SU-DHL-6 (cell line): ENCODE data around the gene NR1D2.

Source experiments
- H2AFZ ChIP-seq: fragments of 200-600 bp; sonication (generic); 2 replicates; pipeline ENCODE4 v1.6.1; 2014; ENCODE audit warnings: low read depth, mild to moderate bottlenecking, moderate library complexity, mixed read lengths, antibody characterized with exemption, low read length; ENCODE audit not compliant: severe bottlenecking
- H3F3A ChIP-seq: fragments of 200-600 bp; shearing (Covaris generic); 2 replicates; pipeline ENCODE4 v1.6.0; 2016; ENCODE audit warnings: antibody characterized with exemption, mild to moderate bottlenecking; ENCODE audit not compliant: insufficient read depth
- H3K27ac ChIP-seq: fragments of 200-600 bp; sonication (generic); 2 replicates; pipeline ENCODE4 v1.5.1; 2016; ENCODE audit warnings: low read depth, mild to moderate bottlenecking, low read length, moderate library complexity, mixed read lengths
- H3K27me3 ChIP-seq: fragments of 200-600 bp; sonication (generic), shearing (Covaris generic); 2 replicates; pipeline ENCODE4 v1.6.0; 2014; ENCODE audit warnings: mild to moderate bottlenecking, low read length
- H3K36me3 ChIP-seq: fragments of 200-600 bp; sonication (generic); 2 replicates; pipeline ENCODE4 v1.6.1; 2014; ENCODE audit warnings: mild to moderate bottlenecking, low read length, mixed read lengths
- H3K4me2 ChIP-seq: fragments of 300-600, 200-600 bp; shearing (Covaris generic), sonication (generic); 2 replicates; pipeline ENCODE4 v1.6.0; 2014; ENCODE audit warnings: low read length, low read depth, mild to moderate bottlenecking; ENCODE audit not compliant: poor library complexity, severe bottlenecking
- H3K4me3 ChIP-seq: fragments of 200-600 bp; sonication (generic); 2 replicates; pipeline ENCODE4 v1.5.1; 2014; ENCODE audit warnings: antibody characterized with exemption, low read length, mild to moderate bottlenecking, mixed read lengths; ENCODE audit not compliant: insufficient read depth, poor library complexity, severe bottlenecking
- H3K79me2 ChIP-seq: fragments of 200-600 bp; sonication (generic); 2 replicates; pipeline ENCODE4 v1.6.1; 2014; ENCODE audit warnings: mild to moderate bottlenecking, low read length, moderate library complexity; ENCODE audit not compliant: insufficient read depth
- H3K9ac ChIP-seq: fragments of 200-600 bp; sonication (generic); 2 replicates; pipeline ENCODE4 v1.7.0; 2014; ENCODE audit warnings: mild to moderate bottlenecking, low read length
- H3K9me2 ChIP-seq: fragments of 200-600 bp; sonication (generic); replicated peaks from 2 replicates; pipeline ENCODE4 v1.6.1; 2014; ENCODE audit warnings: low read length; ENCODE audit not compliant: insufficient read depth
- H3K9me3 ChIP-seq: fragments of 200-600 bp; sonication (generic); 2 replicates; pipeline ENCODE4 v1.6.1; 2014; ENCODE audit warnings: low read length, mixed read lengths; ENCODE audit not compliant: insufficient read depth
- H4K20me1 ChIP-seq: fragments of 200-600 bp; sonication (generic); 2 replicates; pipeline ENCODE4 v1.6.1; 2014; ENCODE audit warnings: low read depth, mild to moderate bottlenecking, antibody characterized with exemption, low read length, moderate library complexity, mixed read lengths
- EZH2phosphoT487 ChIP-seq: fragments of 200-600 bp; sonication (generic), shearing (Covaris generic); conservative IDR thresholded peaks from 2 replicates; pipeline ENCODE4 v1.6.1; 2018; ENCODE audit warnings: mild to moderate bottlenecking, antibody characterized with exemption, low read length, moderate library complexity, mixed read lengths
- TF ChIP-seq, protein P1 (sequence below): fragments of 200-600 bp; sonication (generic); IDR thresholded peaks from one replicate; pipeline ENCODE4 v1.5.1; 2017; ENCODE audit warnings: antibody characterized with exemption, mild to moderate bottlenecking, low read length, moderate library complexity; ENCODE audit not compliant: insufficient read depth, poor library complexity, severe bottlenecking

The NR1D2 gene

GRCh38 chr3:24002129-24002528, 57.0 kb downstream of the NR1D2 start:
- Histone ChIP-seq H4K20me1 (no peaks in the 10 kb centered on the region), H3K4me2 (no peak overlapping the region)

GRCh38 chr3:24003466-24003865, 58.4 kb downstream of the NR1D2 start:
- no peaks in the 10 kb centered on the region for H3K9me3 ChIP-seq
- no peaks in the 10 kb centered on the region for H3K27me3 ChIP-seq
- H2AFZ ChIP-seq: no peak overlapping the region
- no peak overlapping the region for H3K4me2 ChIP-seq
- TF ChIP-seq, protein P1, sequence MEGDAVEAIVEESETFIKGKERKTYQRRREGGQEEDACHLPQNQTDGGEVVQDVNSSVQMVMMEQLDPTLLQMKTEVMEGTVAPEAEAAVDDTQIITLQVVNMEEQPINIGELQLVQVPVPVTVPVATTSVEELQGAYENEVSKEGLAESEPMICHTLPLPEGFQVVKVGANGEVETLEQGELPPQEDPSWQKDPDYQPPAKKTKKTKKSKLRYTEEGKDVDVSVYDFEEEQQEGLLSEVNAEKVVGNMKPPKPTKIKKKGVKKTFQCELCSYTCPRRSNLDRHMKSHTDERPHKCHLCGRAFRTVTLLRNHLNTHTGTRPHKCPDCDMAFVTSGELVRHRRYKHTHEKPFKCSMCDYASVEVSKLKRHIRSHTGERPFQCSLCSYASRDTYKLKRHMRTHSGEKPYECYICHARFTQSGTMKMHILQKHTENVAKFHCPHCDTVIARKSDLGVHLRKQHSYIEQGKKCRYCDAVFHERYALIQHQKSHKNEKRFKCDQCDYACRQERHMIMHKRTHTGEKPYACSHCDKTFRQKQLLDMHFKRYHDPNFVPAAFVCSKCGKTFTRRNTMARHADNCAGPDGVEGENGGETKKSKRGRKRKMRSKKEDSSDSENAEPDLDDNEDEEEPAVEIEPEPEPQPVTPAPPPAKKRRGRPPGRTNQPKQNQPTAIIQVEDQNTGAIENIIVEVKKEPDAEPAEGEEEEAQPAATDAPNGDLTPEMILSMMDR: no peak
- TF ChIP-seq EZH2phosphoT487: no peak
- H3K9ac ChIP-seq: no peak overlapping the region
- no peak overlapping the region for H3K4me3 ChIP-seq
- H3K36me3 ChIP-seq: no peaks in the 10 kb centered on the region
- no peak overlapping the region for H3K27ac ChIP-seq
- no peaks in the 10 kb centered on the region for H4K20me1 ChIP-seq
- H3K79me2 ChIP-seq: no peaks in the 10 kb centered on the region
- H3K9me2 ChIP-seq: no peaks in the 10 kb centered on the region
- H3F3A ChIP-seq: no peaks in the 10 kb centered on the region

More at GRCh38 chr3:24002129-24002528, 57.0 kb downstream of the NR1D2 start:
- no peaks in the 10 kb centered on the region for H3K79me2 ChIP-seq
- no peak overlapping the region for H3K27ac ChIP-seq
- no peak overlapping the region for H3K4me3 ChIP-seq
- no peak overlapping the region for H2AFZ ChIP-seq
- no peak overlapping the region for H3K9ac ChIP-seq
- H3K9me2 ChIP-seq: no peaks in the 10 kb centered on the region
- H3F3A ChIP-seq: no peaks in the 10 kb centered on the region
- no peaks in the 10 kb centered on the region for H3K9me3 ChIP-seq
- TF ChIP-seq EZH2phosphoT487: no peak
- TF ChIP-seq, protein P1: no peak
- H3K36me3 ChIP-seq: no peaks in the 10 kb centered on the region
- H3K27me3 ChIP-seq: no peaks in the 10 kb centered on the region

GRCh38 chr3:24004171-24004938, 59.3 kb downstream of the NR1D2 start:
- H3K36me3 ChIP-seq: no peaks in the 10 kb centered on the region
- no peak overlapping the region for H3K4me2 ChIP-seq
- TF ChIP-seq, protein P1: no peak
- no peak for TF ChIP-seq EZH2phosphoT487
- no peaks in the 10 kb centered on the region for H3F3A ChIP-seq
- H3K9me2 ChIP-seq: no peaks in the 10 kb centered on the region
- H4K20me1 ChIP-seq: no peaks in the 10 kb centered on the region
- H3K9me3 ChIP-seq: no peaks in the 10 kb centered on the region
- no peaks in the 10 kb centered on the region for H3K79me2 ChIP-seq
- H3K9ac ChIP-seq: no peak overlapping the region
- no peak overlapping the region for H3K27ac ChIP-seq
- H3K4me3 ChIP-seq: no peak overlapping the region
- no peak overlapping the region for H2AFZ ChIP-seq
- H3K27me3 ChIP-seq: no peaks in the 10 kb centered on the region
